ENCODE results near the gene DENR. TPM values are rescaled to one million over a fixed set of nuclear protein-coding genes. Genes with fewer than 3 reads are reported as not detected.

The DENR gene
- 57.1 to 71.4 TPM (median 60.7 TPM) in 5 replicates for total RNA-seq (2022; extraction: Qiagen RNA extraction; ENCODE audit: low read depth)

DNA sequence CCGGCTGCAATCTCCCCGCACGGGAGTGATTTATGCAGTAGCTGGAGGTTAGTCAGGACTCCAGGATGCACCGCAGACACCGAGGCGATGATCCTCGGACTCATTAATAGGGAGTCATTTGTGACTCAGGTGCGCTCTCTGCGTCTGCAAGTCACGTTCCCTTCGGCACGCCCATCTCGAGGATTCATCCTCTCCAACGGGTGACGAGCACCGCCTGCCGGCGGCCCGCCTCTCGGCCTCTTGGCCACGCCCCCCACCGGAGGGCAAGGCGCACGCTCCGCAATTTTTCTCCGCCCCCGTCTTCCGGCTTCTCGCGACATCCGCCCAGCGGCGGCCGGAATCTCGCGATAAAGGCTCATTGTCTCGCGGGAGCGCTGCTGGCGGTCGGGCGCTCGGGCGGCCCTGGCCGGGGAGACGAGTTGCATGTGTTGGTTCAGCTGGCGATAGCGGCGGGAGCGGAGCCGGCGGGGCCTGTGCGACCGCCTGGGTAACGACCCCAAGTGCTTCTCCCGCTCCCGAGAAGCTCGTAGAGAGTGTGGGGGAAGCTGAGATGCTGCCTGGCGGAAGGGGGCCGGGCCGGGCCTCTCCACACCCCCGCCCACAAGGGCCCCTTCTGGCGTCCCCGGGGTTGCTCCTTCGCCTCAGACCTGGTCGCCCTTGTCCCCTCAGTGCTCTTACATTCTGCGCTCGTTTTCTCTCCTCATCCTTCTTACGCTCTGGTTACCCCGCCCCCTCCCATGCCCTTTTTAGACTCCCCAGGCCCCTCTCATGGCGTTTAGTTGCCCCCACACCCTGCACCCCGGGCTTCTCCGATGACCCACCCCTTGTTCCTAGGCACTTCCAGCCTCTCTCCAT is at the start of gene DENR:
Gene DENR, plus strand, starts transcription at position 361 of the 855 bp plus-strand sequence. CDS start 878 bp downstream, outside the sequence.

DNA sequence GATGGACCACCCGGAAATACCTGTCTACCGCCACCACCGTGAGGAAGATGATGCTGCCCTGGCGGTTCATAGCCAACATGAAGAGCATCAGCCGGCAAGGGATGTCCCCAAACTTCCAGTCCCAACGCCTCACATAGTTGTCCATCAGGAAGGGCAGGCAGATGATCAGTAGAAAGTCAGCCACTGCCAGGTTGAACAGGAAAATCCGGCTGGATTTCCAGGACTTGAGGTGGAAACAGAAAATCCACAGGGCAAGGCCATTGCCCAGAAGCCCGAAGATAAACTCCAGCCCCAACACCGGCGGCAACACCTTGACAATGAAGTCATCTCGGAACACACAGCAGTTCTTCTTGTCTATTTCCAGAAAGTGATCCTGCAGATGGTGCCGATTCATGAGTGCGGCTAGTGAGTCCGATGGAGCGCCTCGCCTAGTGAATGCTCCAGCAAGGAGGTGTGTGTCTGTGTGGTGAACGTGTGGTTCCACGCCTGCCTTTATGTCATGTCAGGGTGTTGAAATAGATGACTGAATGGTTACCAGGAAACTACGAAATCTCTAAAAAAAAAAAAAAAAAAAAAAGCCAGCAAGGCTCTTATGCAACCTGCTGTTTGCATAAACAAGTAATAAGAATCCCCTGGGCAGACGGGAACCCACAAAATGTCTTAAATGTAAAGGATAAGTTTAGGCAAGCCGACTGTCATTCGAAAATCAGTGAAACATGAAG is 49.6 kb upstream of the DENR start, which contains the start of gene HCAR2:
Gene HCAR2, minus strand, starts transcription at position 468 of the 722 bp plus-strand sequence. Its CDS starts 74 bp downstream, at position 394.

GRCh38 chr12:122716658-122717057 is 36.0 kb upstream of the DENR start, which contains the start of gene HCAR3:
Gene HCAR3, minus strand, starts transcription at chr12:122716811. Its CDS starts 74 bp downstream, at chr12:122716737.

GRCh38 chr12:122730215-122731014 is 22.2 kb upstream of the DENR start, which contains the start of gene HCAR1:
Gene HCAR1, minus strand, starts transcription at chr12:122730844. Its CDS starts 505 bp downstream, at chr12:122730339.

Other genes with a start within 250 kb of the DENR start
- gene RSRC2, start 225.9 kb upstream of the DENR start, total RNA-seq (2022; extraction: Qiagen RNA extraction; ENCODE audit: low read depth), result 52.3 to 76.3 TPM (median 56.7 TPM) in 5 replicates
- gene KNTC1, start 225.6 kb upstream of the DENR start, total RNA-seq (2022; extraction: Qiagen RNA extraction; ENCODE audit: low read depth), result 20.6 to 25.7 TPM (median 23.9 TPM) in 5 replicates
- 0.26 to 0.78 TPM (median 0.30 TPM) in 5 replicates for gene HCAR2, start 49.5 kb upstream of the DENR start, total RNA-seq (2022; extraction: Qiagen RNA extraction; ENCODE audit: low read depth)
- gene HCAR3, start 36.0 kb upstream of the DENR start, total RNA-seq (2022; extraction: Qiagen RNA extraction; ENCODE audit: low read depth), result 0.22 to 0.47 TPM (median 0.30 TPM) in 4 of 5 replicates, not detected in the other
- 0.02 to 0.05 TPM (median 0.03 TPM) in 4 of 5 replicates, not detected in the other for gene HCAR1, start 22.0 kb upstream of the DENR start, total RNA-seq (2022; extraction: Qiagen RNA extraction; ENCODE audit: low read depth)
- gene CCDC62, start 21.7 kb downstream of the DENR start, total RNA-seq (2022; extraction: Qiagen RNA extraction; ENCODE audit: low read depth), result 0.04 to 0.09 TPM (median 0.06 TPM) in 4 of 5 replicates, not detected in the other
- gene HIP1R, start 82.6 kb downstream of the DENR start, total RNA-seq (2022; extraction: Qiagen RNA extraction; ENCODE audit: low read depth), result 11.0 to 13.0 TPM (median 11.3 TPM) in 5 replicates
- 30.6 to 36.3 TPM (median 33.7 TPM) in 5 replicates for gene VPS37B, start 143.3 kb downstream of the DENR start, total RNA-seq (2022; extraction: Qiagen RNA extraction; ENCODE audit: low read depth)
- gene ABCB9, start 213.6 kb downstream of the DENR start, total RNA-seq (2022; extraction: Qiagen RNA extraction; ENCODE audit: low read depth), result 6.8 to 9.3 TPM (median 8.8 TPM) in 5 replicates
- gene OGFOD2, start 222.4 kb downstream of the DENR start, total RNA-seq (2022; extraction: Qiagen RNA extraction; ENCODE audit: low read depth), result 12.8 to 17.7 TPM (median 16.8 TPM) in 5 replicates
- 207 to 248 TPM (median 247 TPM) in 5 replicates for gene ARL6IP4, start 227.9 kb downstream of the DENR start, total RNA-seq (2022; extraction: Qiagen RNA extraction; ENCODE audit: low read depth)

Data from A549 treated with CpdA at 1 μM for 4 hours (cell line).